SJCRH30 (cell line): Measurements from ENCODE around the gene C18orf63. TPM values are rescaled to one million over a fixed set of nuclear protein-coding genes. Genes with fewer than 3 reads are reported as not detected.

Experiments used
- DNase-seq, 2 experiments: peaks; one replicate each; pipeline ENCODE4 v3.0.0-alpha.2; 2015 to 2020
- H3K27ac ChIP-seq: fragments of 250-450 bp; sonication (Bioruptor Pico); 2 replicates; pipeline ENCODE4 v1.5.1; 2020; ENCODE audit warnings: mild to moderate bottlenecking, moderate library complexity
- H3K27me3 ChIP-seq: fragments of 250-450 bp; sonication (Bioruptor Pico); 2 replicates; pipeline ENCODE4 v1.5.1; 2020; ENCODE audit warnings: mild to moderate bottlenecking, moderate library complexity
- H3K36me3 ChIP-seq: fragments of 250-450 bp; sonication (Bioruptor Pico); 2 replicates; pipeline ENCODE4 v1.5.1; 2020; ENCODE audit warnings: mild to moderate bottlenecking, moderate library complexity
- H3K4me1 ChIP-seq: fragments of 250-450 bp; sonication (Bioruptor Pico); 2 replicates; pipeline ENCODE4 v1.5.1; 2020; ENCODE audit warnings: mild to moderate bottlenecking, moderate library complexity
- H3K4me3 ChIP-seq: fragments of 250-450 bp; sonication (Bioruptor Pico); 2 replicates; pipeline ENCODE4 v1.5.1; 2020; ENCODE audit warnings: mild to moderate bottlenecking, moderate library complexity
- H3K9me3 ChIP-seq: fragments of 250-450 bp; sonication (Bioruptor Pico); replicated peaks from 2 replicates; pipeline ENCODE4 v1.5.1; 2020; ENCODE audit warnings: mild to moderate bottlenecking, moderate library complexity
- total RNA-seq: library from RNA; depleted of rRNA; stranded (reverse); fragments of >200 nt; shearing (Covaris generic); gene quantifications from 2 replicates; pipeline ENCODE4 v1.2.3, GENCODE V29; 2014

C18orf63 gene
- total RNA-seq, 1 experiment from 2014 or later = not detected

- Histone ChIP-seq H3K4me1 (no peaks in the 10 kb centered on the region), H3K9me3 (no peaks in the 10 kb centered on the region), H3K4me3 (no peak overlapping the region), H3K27me3 (no peaks in the 10 kb centered on the region), H3K36me3 (no peaks in the 10 kb centered on the region), H3K27ac (no peak overlapping the region)
- DNase-seq = no peak
These were observed 53.5 kb downstream of the C18orf63 start for GRCh38 chr18:74368901-74369705.

- DNase-seq = no peak
- H3K4me1 ChIP-seq = no peaks in the 10 kb centered on the region
These were observed 54.5 kb downstream of the C18orf63 start for GRCh38 chr18:74370115-74370514.

GRCh38 chr18:74373428-74373827 is 57.8 kb downstream of the C18orf63 start:
- Histone ChIP-seq H3K36me3 (no peaks in the 10 kb centered on the region), H3K9me3 (no peaks in the 10 kb centered on the region), H3K4me1 (no peaks in the 10 kb centered on the region), H3K27ac (no peak overlapping the region), H3K27me3 (no peaks in the 10 kb centered on the region), H3K4me3 (no peak overlapping the region)
- DNase-seq = no peak

More at GRCh38 chr18:74370115-74370514, 54.5 kb downstream of the C18orf63 start:
- H3K9me3 ChIP-seq = no peaks in the 10 kb centered on the region
- H3K27ac ChIP-seq = no peak overlapping the region
- H3K36me3 ChIP-seq = no peaks in the 10 kb centered on the region
- H3K27me3 ChIP-seq = no peaks in the 10 kb centered on the region
- H3K4me3 ChIP-seq = no peak overlapping the region

DNA sequence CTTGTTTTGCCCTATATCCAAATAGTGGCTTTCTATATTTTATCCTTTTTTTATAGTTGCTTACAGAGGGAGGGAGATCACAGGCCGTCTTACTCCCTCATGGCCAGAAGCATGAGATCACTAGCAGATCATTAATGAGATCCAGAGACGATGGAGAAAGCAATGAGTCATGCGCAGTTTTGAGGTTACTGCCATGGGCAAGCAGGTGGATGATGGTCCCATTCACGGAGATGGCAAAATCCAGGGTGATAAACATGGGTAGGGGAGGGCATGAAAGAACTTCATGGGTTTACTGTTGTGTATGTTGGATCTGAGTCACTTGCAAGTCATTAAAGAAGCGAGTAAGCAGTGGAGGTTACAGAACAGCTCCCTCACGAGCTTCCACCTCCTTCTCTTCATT is 60.4 kb downstream of the C18orf63 start:
- no peaks in the 10 kb centered on the region for H3K36me3 ChIP-seq
- DNase-seq = no peak

GRCh38 chr18:74376523-74376922 is 60.9 kb downstream of the C18orf63 start:
- no peak for DNase-seq
- H3K27me3 ChIP-seq = no peaks in the 10 kb centered on the region
- no peak overlapping the region for H3K4me3 ChIP-seq
- H3K4me1 ChIP-seq = no peaks in the 10 kb centered on the region
- no peaks in the 10 kb centered on the region for H3K36me3 ChIP-seq
- no peaks in the 10 kb centered on the region for H3K9me3 ChIP-seq
- H3K27ac ChIP-seq = no peak overlapping the region

More for the DNA sequence above, 60.4 kb downstream of the C18orf63 start:
- H3K9me3 ChIP-seq = no peaks in the 10 kb centered on the region
- H3K4me1 ChIP-seq = no peaks in the 10 kb centered on the region
- H3K4me3 ChIP-seq = no peak overlapping the region
- no peaks in the 10 kb centered on the region for H3K27me3 ChIP-seq
- H3K27ac ChIP-seq = no peak overlapping the region

DNA sequence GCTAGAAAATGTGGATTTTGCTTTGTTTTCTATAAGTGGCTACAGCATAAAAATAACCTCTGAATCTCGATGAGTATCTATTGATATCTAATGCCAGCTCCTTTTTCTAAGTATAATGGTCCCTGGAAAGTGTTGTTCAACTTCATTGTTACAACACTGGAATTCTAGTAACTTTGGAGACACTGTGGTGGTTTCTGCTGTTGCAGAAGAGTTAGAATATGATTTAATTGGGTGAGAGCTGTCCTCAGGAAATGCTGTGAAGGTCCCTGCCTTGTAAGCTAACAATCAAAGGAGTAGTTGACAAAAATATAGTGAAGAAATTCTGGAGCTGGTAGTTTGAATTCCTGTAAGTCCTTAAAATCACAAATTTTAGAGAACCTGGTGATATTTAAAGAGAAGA is 62.1 kb downstream of the C18orf63 start:
- no peak overlapping the region for H3K27ac ChIP-seq
- no peak for DNase-seq
- H3K36me3 ChIP-seq = no peaks in the 10 kb centered on the region
- H3K4me1 ChIP-seq = no peaks in the 10 kb centered on the region
- H3K9me3 ChIP-seq = no peaks in the 10 kb centered on the region
- no peaks in the 10 kb centered on the region for H3K27me3 ChIP-seq
- no peak overlapping the region for H3K4me3 ChIP-seq

GRCh38 chr18:74378179-74378682 is 62.6 kb downstream of the C18orf63 start:
- DNase-seq = no peak
- H3K27ac ChIP-seq = no peak overlapping the region
- no peaks in the 10 kb centered on the region for H3K4me1 ChIP-seq
- H3K27me3 ChIP-seq = no peaks in the 10 kb centered on the region
- no peaks in the 10 kb centered on the region for H3K9me3 ChIP-seq
- no peaks in the 10 kb centered on the region for H3K36me3 ChIP-seq
- H3K4me3 ChIP-seq = no peak overlapping the region

GRCh38 chr18:74380916-74381315 is 65.3 kb downstream of the C18orf63 start:
- no peak for DNase-seq
- Histone ChIP-seq H3K36me3 (no peaks in the 10 kb centered on the region), H3K9me3 (no peaks in the 10 kb centered on the region)

DNA sequence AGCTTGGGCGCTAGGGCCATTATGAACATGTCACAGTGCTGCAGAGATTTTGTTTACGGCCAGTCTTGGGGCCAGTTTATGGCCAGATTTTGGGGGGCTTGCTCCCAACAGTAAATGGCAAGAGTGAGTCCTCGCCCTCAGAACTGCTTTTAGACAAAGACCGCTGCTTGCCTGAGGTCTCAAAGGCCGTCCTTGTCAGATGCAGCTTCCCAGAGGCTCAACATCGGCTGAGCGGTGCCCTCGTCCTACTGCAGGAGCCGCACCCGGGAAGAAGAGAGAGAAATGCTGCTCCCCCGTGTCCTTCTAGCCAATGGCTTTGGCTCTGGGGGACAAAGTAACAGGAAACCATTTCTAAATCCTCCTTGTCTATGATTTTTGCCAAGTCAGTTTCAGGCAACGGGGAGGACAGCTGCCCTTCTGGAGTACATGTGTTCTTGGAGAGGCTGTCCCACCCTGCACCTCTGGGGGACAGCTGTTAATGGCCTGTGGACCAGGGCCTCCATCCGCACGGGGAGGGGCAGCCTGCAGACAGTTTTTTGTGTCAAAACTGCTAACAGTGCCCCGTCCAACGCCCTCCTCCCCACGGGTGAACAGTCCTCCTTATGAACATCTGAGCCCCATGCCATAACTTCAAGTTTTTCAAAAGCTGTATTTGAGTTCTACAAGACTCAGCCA is 66.1 kb downstream of the C18orf63 start:
- H3K36me3 ChIP-seq = no peaks in the 10 kb centered on the region
- DNase-seq = peak in 1 of 2 experiments; percentile 19
- H3K27ac ChIP-seq = no peak overlapping the region

More at GRCh38 chr18:74380916-74381315, 65.3 kb downstream of the C18orf63 start:
- H3K27me3 ChIP-seq = no peaks in the 10 kb centered on the region
- H3K4me1 ChIP-seq = no peaks in the 10 kb centered on the region
- no peak overlapping the region for H3K27ac ChIP-seq
- no peak overlapping the region for H3K4me3 ChIP-seq

DNA sequence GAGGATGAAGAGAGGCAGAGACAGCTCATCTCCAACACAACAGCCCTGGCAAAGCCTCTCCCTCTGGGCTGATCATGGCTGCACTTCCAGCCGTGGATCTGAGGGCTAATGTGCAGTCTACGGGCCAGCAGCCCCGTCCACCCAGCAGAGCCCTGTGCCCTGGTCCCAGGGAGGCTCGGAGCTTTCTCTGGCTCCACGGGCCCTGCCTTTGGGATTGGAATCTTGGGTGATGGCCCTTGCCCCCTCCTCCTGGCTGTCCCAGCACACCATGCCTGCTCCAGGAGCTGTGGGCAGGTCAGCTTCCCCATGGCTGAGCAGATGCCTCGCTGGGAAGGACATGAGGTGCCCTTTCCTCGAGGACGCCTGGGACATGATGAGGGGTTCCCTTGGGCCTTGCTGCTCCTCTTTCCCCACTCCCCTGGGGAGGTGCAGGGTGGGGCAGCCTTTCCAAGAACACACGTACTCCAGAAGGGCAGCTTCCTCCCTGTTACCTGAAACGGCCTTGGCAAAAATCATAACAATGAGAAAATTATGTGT is 66.9 kb downstream of the C18orf63 start:
- no peaks in the 10 kb centered on the region for H3K9me3 ChIP-seq
- H3K27ac ChIP-seq = no peak overlapping the region
- no peaks in the 10 kb centered on the region for H3K4me1 ChIP-seq
- H3K4me3 ChIP-seq = no peak overlapping the region
- no peaks in the 10 kb centered on the region for H3K27me3 ChIP-seq
- H3K36me3 ChIP-seq = no peaks in the 10 kb centered on the region
- no peak for DNase-seq

More for the DNA sequence above, 66.1 kb downstream of the C18orf63 start:
- Histone ChIP-seq H3K4me3 (no peak overlapping the region), H3K4me1 (no peaks in the 10 kb centered on the region), H3K9me3 (no peaks in the 10 kb centered on the region), H3K27me3 (no peaks in the 10 kb centered on the region)

DNA sequence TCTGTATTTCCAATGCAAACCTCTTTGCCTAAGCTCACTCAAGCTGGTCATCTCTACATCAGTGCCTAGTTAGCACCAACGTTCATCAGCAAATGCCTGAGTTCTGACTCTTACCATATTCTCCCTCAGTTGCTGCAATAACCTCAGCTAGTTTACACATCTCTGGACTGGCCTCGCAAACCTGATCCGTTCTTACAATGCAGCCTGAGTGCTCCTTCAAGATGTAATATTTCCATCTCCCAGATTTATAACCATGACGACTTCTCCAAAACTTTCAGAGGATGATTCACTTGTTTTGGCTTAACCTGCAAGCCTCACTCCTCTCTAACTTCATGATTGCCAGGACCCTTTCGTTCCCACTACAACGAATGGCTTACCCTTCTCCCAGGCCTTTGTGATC is 71.7 kb downstream of the C18orf63 start:
- no peaks in the 10 kb centered on the region for H3K9me3 ChIP-seq
- no peak overlapping the region for H3K4me3 ChIP-seq
- H3K36me3 ChIP-seq = no peaks in the 10 kb centered on the region
- H3K4me1 ChIP-seq = no peaks in the 10 kb centered on the region
- no peaks in the 10 kb centered on the region for H3K27me3 ChIP-seq
- H3K27ac ChIP-seq = no peak overlapping the region
- no peak for DNase-seq

DNA sequence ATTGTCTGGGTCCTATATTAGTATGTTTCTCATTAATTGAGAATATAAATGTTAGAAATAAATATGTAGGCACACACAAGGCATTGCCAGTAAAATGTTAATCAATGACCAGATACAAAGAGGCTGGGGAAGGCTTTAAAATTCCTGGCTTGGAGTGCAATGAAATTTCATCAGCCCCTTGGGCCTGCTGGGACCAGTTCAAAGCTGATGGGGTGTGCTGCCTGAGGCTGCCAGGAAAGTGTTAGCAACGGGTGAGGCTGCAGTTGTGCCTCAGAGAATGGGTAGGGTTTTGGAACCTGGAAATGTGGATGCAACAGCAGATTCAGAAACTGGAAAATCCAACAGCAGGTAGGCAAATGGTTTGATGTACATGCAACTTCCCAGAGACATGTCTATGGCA is 72.6 kb downstream of the C18orf63 start:
- H3K9me3 ChIP-seq = no peaks in the 10 kb centered on the region
- no peak overlapping the region for H3K27ac ChIP-seq
- no peak overlapping the region for H3K4me3 ChIP-seq
- no peak for DNase-seq
- no peaks in the 10 kb centered on the region for H3K4me1 ChIP-seq
- no peaks in the 10 kb centered on the region for H3K27me3 ChIP-seq
- H3K36me3 ChIP-seq = no peaks in the 10 kb centered on the region

GRCh38 chr18:74389171-74389927 is 73.7 kb downstream of the C18orf63 start:
- H3K4me3 ChIP-seq = no peak overlapping the region
- no peaks in the 10 kb centered on the region for H3K4me1 ChIP-seq
- no peaks in the 10 kb centered on the region for H3K36me3 ChIP-seq
- H3K27me3 ChIP-seq = no peaks in the 10 kb centered on the region
- H3K9me3 ChIP-seq = no peaks in the 10 kb centered on the region
- no peak for DNase-seq
- H3K27ac ChIP-seq = no peak overlapping the region

- H3K4me1 ChIP-seq = no peaks in the 10 kb centered on the region
- no peaks in the 10 kb centered on the region for H3K27me3 ChIP-seq
- H3K27ac ChIP-seq = no peak overlapping the region
- no peaks in the 10 kb centered on the region for H3K9me3 ChIP-seq
- H3K36me3 ChIP-seq = no peaks in the 10 kb centered on the region
- no peak overlapping the region for H3K4me3 ChIP-seq
- no peak for DNase-seq
These were observed 74.4 kb downstream of the C18orf63 start for GRCh38 chr18:74389991-74390390.
